H1 (cell line): ENCODE data around the gene SEC16A. TPM values are rescaled to one million over a fixed set of nuclear protein-coding genes. Genes with fewer than 3 reads are reported as not detected.

Experiments used
- BACH1 ChIP-seq: IDR thresholded peaks from 2 replicates; pipeline ENCODE4 v1.6.1; 2012; ENCODE audit warnings: low read length, improper control_type of control experiment
- CTBP2 ChIP-seq: IDR thresholded peaks from 2 replicates; pipeline ENCODE4 v1.7.0; 2011; ENCODE audit warnings: borderline replicate concordance, mild to moderate bottlenecking, moderate library complexity, mixed read lengths, low read length; ENCODE audit not compliant: insufficient read depth, insufficient read length
- MAX ChIP-seq: IDR thresholded peaks from 2 replicates; pipeline ENCODE4 v1.6.1; 2012; ENCODE audit warnings: inconsistent platforms
- PHF8 ChIP-seq: fragments of 200-600 bp; sonication (generic); conservative IDR thresholded peaks from 2 replicates; pipeline ENCODE4 v1.7.1; 2012; ENCODE audit warnings: low read depth, mild to moderate bottlenecking, inconsistent platforms, low read length, moderate library complexity
- POLR2AphosphoS5 ChIP-seq: IDR thresholded peaks from 2 replicates; pipeline ENCODE4 v1.6.1; 2011; ENCODE audit warnings: low read depth, low read length
- SAP30 ChIP-seq: fragments of 300-600 bp; sonication (generic); IDR thresholded peaks from 2 replicates; pipeline ENCODE4 v1.7.1; 2012; ENCODE audit warnings: low read length, moderate library complexity, mild to moderate bottlenecking, inconsistent platforms; ENCODE audit not compliant: insufficient read depth, insufficient replicate concordance
- SIRT6 ChIP-seq: IDR thresholded peaks from one replicate; pipeline ENCODE4 v1.7.1; 2012; ENCODE audit warnings: low read length, inconsistent platforms
- USF2 ChIP-seq: IDR thresholded peaks from 2 replicates; pipeline ENCODE4 v1.6.1; 2011; ENCODE audit warnings: low read length, improper control_type of control experiment
- polyA plus RNA-seq, 7 experiments: library from polyadenylated mRNA; depleted of rRNA in 3 of 7; stranded (reverse) in 5 of 7; unstranded in 2 of 7; fragments of >200 nt in 5 of 7; fragments of 200-250 nt in 2 of 7; gene quantifications; 1 replicate in 5 of 7; 2 replicates in 1 of 7; 4 replicates in 1 of 7; pipeline versions ENCODE4 v1.2.1 to v1.2.3, GENCODE V29; 2011 to 2013; ENCODE audit warnings: missing spikeins in 2 of 7, mixed read lengths in 2 of 7
- total RNA-seq: library from RNA; stranded (reverse); fragmentation: NEBNext Ultra II Directional; extraction: Animal tissue kit (Norgen Biotek cat#: 25700); gene quantifications from 2 replicates; pipeline ENCODE4 v1.2.1, GENCODE V29; 2021

The SEC16A gene
- total and polyA plus RNA-seq, 2 of the 8 experiments (the other 6 are each of a cell fraction or from before 2014, with no cell fraction given) = 21.6 to 49.0 TPM

- no peak for TF ChIP-seq SAP30
- TF ChIP-seq PHF8 = no peak
- TF ChIP-seq SIRT6 = no peak
- no peak for TF ChIP-seq USF2
- TF ChIP-seq POLR2AphosphoS5 = no peak
- TF ChIP-seq CTBP2 = no peak
- no peak for TF ChIP-seq BACH1
- TF ChIP-seq MAX = no peak
Measured at GRCh38 chr9:136448655-136449054, 34.2 kb downstream of the SEC16A start (continued).
